Muscle layer of duodenum (tissue), 2 donors: Measurements from ENCODE around the gene ZNF133.
"Not testable (repeated sequence)": the region's sequence is repeated elsewhere in the genome, so short reads cannot be mapped to it uniquely, and the experiment has no call there.

ENCODE experiments used
- H3K27ac ChIP-seq: one replicate; pipeline ENCODE4 v1.7.0; 2013; ENCODE audit warnings: mild to moderate bottlenecking, low read length
- H3K27me3 ChIP-seq: one replicate; pipeline ENCODE4 v1.7.0; 2013; ENCODE audit warnings: low read depth, mild to moderate bottlenecking, control low read depth, low read length
- H3K36me3 ChIP-seq, 2 donors: one replicate each; pipeline ENCODE4 v1.7.0; 2013; ENCODE audit warnings: low read length in 2 of 2, control low read depth in 1 of 2, mild to moderate bottlenecking in 1 of 2; ENCODE audit not compliant: insufficient read depth in 2 of 2, control insufficient read depth in 1 of 2
- H3K4me1 ChIP-seq, 2 donors: one replicate each; pipeline ENCODE4 v1.7.0; 2013; ENCODE audit warnings: low read length in 2 of 2, mild to moderate bottlenecking in 2 of 2, control low read depth in 1 of 2, moderate library complexity in 1 of 2; ENCODE audit not compliant: insufficient read depth in 2 of 2, control insufficient read depth in 1 of 2
- H3K4me3 ChIP-seq, 2 donors: one replicate each; pipeline ENCODE4 v1.7.0; 2013; ENCODE audit warnings: low read length in 2 of 2, low read depth in 1 of 2, mild to moderate bottlenecking in 1 of 2
- H3K9me3 ChIP-seq, 2 donors: one replicate each; pipeline ENCODE4 v1.7.0; 2013; ENCODE audit warnings: low read length in 2 of 2, control low read depth in 1 of 2, mild to moderate bottlenecking in 1 of 2; ENCODE audit not compliant: control insufficient read depth in 1 of 2
- donor health status: healthy.

The ZNF133 gene

DNA sequence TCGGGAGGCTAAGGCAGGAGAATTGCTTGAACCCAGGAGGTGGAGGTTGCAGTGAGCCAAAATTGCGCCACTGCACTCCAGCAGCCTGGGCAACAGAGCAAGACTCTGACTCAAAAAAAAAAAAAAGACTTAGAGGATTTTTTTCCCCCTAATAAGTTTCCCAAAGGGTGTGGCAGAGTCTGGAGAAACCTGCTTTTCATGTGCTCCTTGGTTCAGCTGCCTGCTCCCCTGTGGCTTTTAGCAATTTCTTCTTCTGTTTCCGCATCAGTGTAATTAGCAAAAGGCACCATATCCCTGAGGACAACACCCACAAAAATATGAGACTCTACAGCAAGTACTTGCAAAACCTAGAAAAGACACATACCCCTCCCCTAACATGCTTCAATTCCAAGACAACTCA is 28.6 kb upstream of the ZNF133 start:
- Histone ChIP-seq H3K27ac (no peak overlapping the region), H3K9me3 (no peaks in the 10 kb centered on the region), H3K36me3 (no peaks in the 10 kb centered on the region), H3K27me3 (no peaks in the 10 kb centered on the region), H3K4me1 (no peaks in the 10 kb centered on the region), H3K4me3 (no peak overlapping the region)

DNA sequence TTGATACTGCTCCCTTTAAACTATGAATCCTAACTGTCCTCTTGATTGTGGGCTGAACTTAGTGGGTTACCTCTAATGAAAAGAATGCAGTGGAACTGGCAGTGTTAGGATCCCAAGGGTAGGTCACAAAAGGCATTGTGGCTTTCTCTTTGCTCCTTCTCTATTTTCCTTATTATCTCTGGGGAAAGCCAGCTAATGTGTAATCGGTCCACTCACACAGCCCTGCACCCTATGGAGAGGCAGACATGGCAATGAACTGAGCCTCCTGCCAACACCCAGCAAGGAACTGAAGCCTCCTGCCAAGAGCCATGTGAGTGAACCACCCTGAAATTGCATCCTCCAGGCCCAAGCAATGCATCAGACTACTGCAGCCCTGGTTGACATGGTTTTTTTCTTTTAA is 24.6 kb upstream of the ZNF133 start:
- H3K4me3 ChIP-seq: no peak overlapping the region
- H3K36me3 ChIP-seq: no peaks in the 10 kb centered on the region
- H3K27ac ChIP-seq: no peak overlapping the region

DNA sequence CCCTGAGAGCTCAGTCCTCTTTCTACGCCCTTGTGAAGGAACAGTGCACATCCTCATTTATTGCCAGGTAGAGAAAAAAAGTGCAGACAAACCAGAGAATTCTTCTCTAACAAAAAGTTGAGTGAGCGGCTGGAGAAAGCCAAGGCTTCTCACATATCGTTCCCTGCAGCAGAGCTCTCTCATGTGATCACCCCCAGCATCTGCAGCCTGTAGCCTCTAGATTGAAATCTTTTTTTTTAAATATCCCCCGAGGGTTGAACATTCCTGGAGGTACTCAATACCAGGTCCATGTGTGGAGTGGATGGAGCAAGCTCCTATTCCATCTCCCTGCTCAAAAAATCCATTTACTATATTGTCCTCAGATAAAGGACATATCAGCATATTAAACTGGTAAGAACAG is 22.9 kb upstream of the ZNF133 start:
- no peaks in the 10 kb centered on the region for H3K4me1 ChIP-seq
- H3K27ac ChIP-seq: no peak overlapping the region
- no peaks in the 10 kb centered on the region for H3K27me3 ChIP-seq
- no peaks in the 10 kb centered on the region for H3K36me3 ChIP-seq
- H3K9me3 ChIP-seq: no peaks in the 10 kb centered on the region
- no peak overlapping the region for H3K4me3 ChIP-seq

More for the DNA sequence above, 24.6 kb upstream of the ZNF133 start:
- H3K4me1 ChIP-seq: no peaks in the 10 kb centered on the region
- no peaks in the 10 kb centered on the region for H3K27me3 ChIP-seq
- no peaks in the 10 kb centered on the region for H3K9me3 ChIP-seq

DNA sequence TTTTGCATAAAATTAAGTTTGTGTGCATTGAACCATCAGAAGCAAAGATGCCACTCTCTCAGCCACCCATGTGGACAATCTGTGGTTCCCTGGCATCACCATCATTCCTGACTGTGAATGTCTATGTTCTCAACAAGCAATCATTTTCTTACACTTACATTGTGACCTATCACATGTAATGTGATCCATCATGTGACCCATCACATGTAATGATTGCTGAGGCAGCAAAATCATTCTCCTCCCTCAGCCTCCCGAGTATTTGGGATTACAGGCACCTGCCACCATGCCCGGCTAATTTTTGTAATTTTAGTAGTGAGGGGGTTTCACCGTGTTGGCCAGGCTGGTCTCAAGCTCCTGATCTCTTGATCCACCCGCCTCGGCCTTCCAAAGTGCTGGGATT is 22.0 kb upstream of the ZNF133 start:
- no peaks in the 10 kb centered on the region for H3K4me1 ChIP-seq

DNA sequence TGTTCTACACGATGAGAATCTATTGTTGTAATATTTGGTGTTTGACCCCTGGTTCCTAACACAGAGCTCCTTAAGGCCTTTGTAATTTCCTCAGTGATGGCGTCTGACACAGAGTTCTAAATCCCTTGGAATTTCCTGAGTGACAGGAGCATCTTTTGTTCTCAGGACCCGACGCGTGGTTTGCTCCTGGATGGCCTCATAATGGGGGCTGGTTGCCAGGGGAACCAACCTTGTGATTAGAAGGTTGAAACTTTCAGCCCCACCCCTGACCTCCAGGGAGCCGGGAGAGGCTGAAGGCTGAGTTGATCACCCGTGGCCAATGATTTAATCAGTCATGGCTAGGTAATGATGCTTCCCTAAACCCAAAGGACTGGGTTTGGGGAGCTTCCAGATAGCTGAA is 20.5 kb upstream of the ZNF133 start:
- no peak overlapping the region for H3K4me3 ChIP-seq
- H3K9me3 ChIP-seq: no peaks in the 10 kb centered on the region
- no peaks in the 10 kb centered on the region for H3K27me3 ChIP-seq
- H3K4me1 ChIP-seq: no peaks in the 10 kb centered on the region
- no peaks in the 10 kb centered on the region for H3K36me3 ChIP-seq
- no peak overlapping the region for H3K27ac ChIP-seq

More for the DNA sequence above, 22.0 kb upstream of the ZNF133 start:
- H3K36me3 ChIP-seq: no peaks in the 10 kb centered on the region
- no peaks in the 10 kb centered on the region for H3K27me3 ChIP-seq
- H3K27ac ChIP-seq: no peak overlapping the region
- no peaks in the 10 kb centered on the region for H3K9me3 ChIP-seq
- H3K4me3 ChIP-seq: no peak overlapping the region

DNA sequence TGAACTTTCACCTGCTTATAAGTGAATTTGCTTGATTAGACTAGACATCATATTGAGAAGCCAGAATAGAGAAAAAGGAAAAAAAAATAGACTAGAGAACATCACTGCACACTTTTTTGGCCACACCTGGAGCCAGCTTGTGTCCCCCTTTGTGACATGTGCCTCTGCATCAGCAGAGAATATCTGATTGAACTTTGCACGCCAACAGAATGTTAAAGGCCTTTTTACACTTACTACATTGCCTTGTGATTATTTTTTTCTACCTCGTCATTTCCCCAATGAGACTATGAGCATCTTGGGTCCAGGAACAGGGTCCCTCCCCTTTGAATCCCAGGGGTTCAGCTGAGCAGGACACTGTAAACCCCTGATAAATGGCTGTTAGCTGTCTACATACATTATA is 17.2 kb upstream of the ZNF133 start:
- Histone ChIP-seq H3K36me3 (no peaks in the 10 kb centered on the region), H3K4me3 (no peak overlapping the region), H3K4me1 (no peaks in the 10 kb centered on the region), H3K9me3 (no peaks in the 10 kb centered on the region), H3K27ac (no peak overlapping the region), H3K27me3 (no peaks in the 10 kb centered on the region)

DNA sequence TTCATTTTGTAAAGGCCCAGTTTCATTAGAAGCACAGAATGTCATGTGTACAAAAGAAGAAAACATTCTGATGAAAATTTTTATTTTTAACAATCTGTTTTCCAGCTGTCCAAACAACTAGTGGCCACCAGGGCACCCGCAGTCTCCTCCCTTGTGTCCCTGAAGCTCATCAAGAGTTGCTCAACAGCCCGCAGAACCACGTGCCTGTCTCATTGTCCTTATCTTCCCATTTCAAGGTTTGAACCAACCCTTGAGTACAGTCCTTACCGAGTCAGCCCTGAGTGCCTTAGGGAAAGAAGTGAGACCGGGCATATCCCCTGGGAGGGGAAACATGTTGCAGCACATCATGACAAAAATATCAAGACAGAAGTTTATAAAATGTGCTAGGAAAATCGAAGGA is 15.9 kb upstream of the ZNF133 start:
- H3K36me3 ChIP-seq: no peaks in the 10 kb centered on the region
- no peak overlapping the region for H3K4me3 ChIP-seq
- no peaks in the 10 kb centered on the region for H3K9me3 ChIP-seq
- no peaks in the 10 kb centered on the region for H3K27me3 ChIP-seq
- H3K4me1 ChIP-seq: no peaks in the 10 kb centered on the region
- H3K27ac ChIP-seq: no peak overlapping the region

DNA sequence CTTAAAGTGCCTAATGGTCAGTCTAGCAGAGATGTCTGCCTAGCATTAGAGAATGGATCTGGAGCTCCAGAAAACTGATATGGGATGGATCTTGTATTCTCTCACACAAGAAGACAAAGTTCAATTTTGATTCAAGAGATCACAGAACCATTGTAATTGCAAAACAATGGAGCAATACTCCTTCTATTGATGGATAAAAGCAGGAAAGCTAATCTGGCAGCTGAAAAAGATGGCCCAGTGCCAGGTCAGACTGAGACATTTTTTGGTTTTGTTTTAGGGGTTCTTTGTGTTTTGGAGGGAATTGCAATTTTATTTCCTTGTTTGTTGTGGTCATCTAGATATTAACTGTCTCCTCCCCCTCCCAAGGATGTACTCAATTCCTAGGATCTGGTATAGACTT is 14.6 kb upstream of the ZNF133 start:
- H3K27me3 ChIP-seq: no peaks in the 10 kb centered on the region
- H3K4me3 ChIP-seq: no peak overlapping the region
- H3K9me3 ChIP-seq: no peaks in the 10 kb centered on the region
- H3K36me3 ChIP-seq: no peaks in the 10 kb centered on the region
- no peak overlapping the region for H3K27ac ChIP-seq
- H3K4me1 ChIP-seq: no peaks in the 10 kb centered on the region

DNA sequence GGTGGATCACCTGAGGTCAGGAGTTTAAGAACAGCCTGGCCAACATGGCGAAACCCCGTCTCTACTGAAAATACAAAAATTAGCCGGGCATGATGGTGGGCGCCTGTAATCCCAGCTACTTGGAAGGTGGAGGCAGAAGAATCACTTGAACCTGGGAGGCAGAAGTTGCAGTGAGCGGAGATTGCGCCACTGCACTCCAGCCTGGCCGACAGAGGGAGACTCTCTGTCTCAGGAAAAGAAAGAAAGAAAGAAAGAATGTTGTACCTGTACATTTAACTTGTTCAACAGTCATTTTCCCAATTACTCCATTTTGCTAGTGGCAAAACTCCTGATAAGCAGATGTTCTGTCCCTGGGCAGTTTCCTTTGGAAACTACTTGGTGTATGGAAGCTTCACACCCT is 12.4 kb upstream of the ZNF133 start:
- H3K27ac ChIP-seq, H3K9me3 ChIP-seq, H3K4me1 ChIP-seq, H3K4me3 ChIP-seq, H3K36me3 ChIP-seq, H3K27me3 ChIP-seq: not testable (repeated sequence)

DNA sequence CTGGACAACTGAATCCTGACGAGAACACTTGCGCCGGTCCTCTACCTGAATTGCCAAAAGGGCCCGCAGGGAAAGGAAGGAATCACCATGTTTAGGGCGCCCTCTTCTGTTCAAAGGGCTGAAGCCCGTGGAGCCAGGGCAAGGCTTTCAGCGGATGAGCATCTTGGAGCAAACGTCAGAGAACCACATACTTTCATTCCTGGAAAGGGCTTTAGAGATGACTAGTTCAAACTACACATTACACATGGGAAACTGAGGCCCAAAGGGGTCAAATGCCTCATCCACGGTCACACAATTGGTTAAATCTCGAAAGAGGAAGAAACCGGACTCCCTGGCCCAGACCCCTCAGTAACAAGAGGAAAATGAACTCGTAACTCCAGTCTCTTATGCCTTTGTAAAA is 11.5 kb upstream of the ZNF133 start:
- H3K4me3 ChIP-seq: no peak overlapping the region
- H3K9me3 ChIP-seq: no peaks in the 10 kb centered on the region
- no peak overlapping the region for H3K27ac ChIP-seq
- H3K4me1 ChIP-seq: no peaks in the 10 kb centered on the region
- H3K27me3 ChIP-seq: peaks cover 3% of the 10 kb centered on the region
- no peaks in the 10 kb centered on the region for H3K36me3 ChIP-seq

DNA sequence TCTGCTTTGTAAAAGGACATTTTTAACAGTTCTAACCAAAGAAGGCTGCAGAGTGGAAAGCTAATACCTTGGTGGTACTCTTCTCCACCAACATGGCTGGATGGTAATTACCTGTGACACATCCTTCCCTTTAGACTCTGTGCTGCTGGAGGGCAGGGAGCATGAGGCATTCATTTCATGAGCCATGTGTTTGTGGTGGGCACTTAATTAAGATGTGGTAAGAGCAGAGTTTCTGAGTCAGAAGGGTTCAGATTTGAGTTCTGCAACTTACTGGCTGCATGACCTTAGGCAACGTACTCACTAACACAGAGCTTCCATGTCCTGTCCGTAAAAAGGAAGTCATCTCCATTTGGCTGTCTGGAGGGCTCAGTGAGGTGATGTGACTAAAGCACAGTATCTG is 9.1 kb upstream of the ZNF133 start:
- Histone ChIP-seq H3K27me3 (peaks cover 3% of the 10 kb centered on the region), H3K27ac (no peak overlapping the region), H3K9me3 (peaks cover under 1 to 2% of the 10 kb centered on the region in 2 donors), H3K4me3 (no peak overlapping the region), H3K36me3 (no peaks in the 10 kb centered on the region), H3K4me1 (no peaks in the 10 kb centered on the region)

DNA sequence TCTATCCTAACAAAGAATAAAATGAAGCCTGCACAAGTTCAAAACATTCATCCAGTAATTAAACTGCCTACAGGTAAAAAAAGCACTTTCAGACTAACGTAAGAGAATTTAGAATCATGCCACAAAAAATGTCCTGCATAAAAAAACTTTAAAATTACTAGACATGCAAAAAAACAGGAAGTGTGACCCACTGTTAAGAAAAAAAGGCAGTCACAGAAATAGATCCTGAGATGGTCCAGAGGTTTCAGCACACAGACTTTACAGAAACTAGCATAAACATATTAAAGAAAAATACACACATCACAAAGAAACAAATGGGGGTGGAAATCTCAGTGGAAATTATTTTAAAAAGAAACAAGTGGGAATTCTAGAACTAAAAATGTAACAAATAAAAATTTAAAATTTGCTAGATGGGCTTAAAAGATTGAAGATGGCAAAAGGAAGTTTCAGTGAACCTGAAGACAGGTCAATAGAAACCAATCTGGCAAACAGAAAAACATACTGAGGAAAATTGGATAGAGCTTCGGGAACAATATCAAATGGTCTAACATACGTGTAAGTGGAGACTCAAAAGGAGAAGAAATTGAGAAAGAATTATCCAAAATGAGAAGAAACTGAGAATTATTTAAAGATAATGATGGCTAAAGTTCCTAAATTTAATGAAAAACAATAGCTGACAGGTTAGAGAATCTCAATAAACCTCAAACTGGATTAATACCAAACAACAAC is 3.4 kb upstream of the ZNF133 start:
- H3K36me3 ChIP-seq: no peaks in the 10 kb centered on the region
- H3K27me3 ChIP-seq: peaks cover 3% of the 10 kb centered on the region
- H3K4me1 ChIP-seq: peaks cover 11 to 15% of the 10 kb centered on the region in 2 donors
- H3K27ac ChIP-seq: no peak overlapping the region
- H3K4me3 ChIP-seq: no peak overlapping the region
- peaks cover 16 to 18% of the 10 kb centered on the region in 2 donors for H3K9me3 ChIP-seq
